HG03439 (cell line): ENCODE results near the gene SLC38A9.
"Not testable (repeated sequence)": the region's sequence is repeated elsewhere in the genome, so short reads cannot be mapped to it uniquely, and the experiment has no call there.

Experiments
- ATAC-seq: cut with Tn5 transposase; IDR thresholded peaks from one replicate; pipeline ENCODE4 v1.9.1; 2021; ENCODE audit warnings: mild to moderate bottlenecking, moderate library complexity; ENCODE audit not compliant: unreplicated experiment

The SLC38A9 gene, protein sequence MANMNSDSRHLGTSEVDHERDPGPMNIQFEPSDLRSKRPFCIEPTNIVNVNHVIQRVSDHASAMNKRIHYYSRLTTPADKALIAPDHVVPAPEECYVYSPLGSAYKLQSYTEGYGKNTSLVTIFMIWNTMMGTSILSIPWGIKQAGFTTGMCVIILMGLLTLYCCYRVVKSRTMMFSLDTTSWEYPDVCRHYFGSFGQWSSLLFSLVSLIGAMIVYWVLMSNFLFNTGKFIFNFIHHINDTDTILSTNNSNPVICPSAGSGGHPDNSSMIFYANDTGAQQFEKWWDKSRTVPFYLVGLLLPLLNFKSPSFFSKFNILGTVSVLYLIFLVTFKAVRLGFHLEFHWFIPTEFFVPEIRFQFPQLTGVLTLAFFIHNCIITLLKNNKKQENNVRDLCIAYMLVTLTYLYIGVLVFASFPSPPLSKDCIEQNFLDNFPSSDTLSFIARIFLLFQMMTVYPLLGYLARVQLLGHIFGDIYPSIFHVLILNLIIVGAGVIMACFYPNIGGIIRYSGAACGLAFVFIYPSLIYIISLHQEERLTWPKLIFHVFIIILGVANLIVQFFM

DNA sequence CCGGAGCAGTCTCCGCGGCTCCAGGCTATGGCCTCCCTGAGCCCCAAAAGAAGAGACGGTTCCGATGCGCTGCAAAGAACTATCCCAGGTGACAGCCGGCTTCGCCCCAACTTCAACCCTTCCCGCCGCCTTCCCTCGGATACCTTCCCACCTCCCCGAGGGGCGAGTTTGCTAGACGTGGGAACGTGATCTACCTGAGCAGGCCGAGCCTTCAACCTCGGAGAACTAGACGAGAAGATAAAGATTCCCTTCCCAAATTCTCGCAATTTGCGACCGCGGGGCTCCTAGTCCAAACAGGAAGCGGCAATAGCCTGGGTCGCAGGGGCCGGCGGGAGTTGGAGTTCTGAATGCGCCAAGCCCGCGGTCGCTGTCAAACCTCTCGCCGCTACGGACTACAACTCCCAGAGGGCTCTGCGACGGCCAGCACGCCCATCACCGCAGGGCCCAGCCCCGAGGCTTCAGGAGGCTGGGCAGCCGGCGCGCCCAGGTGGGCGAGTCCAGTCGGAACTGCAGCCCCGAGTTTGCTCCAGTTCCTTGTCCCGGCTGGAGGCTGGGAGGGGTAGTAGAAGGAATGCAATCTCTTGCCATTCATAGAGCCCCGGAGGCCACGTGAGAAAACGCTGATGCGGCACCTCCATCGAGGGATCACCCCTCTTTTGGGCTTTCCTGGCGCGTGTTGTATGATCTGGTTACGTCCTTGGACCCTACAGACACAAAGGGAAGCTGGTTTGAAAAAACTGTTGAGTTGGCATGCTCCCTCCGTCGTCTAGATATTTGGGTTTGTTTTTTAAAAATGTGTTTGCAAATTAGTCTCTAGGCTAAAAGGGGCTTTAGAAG is at the start of gene SLC38A9:
SLC38A9 (minus strand) TSS at position 302 of the 837 bp plus-strand sequence. CDS start 14,366 bp downstream, outside the sequence.
- ATAC-seq = peak; percentile 100

DNA sequence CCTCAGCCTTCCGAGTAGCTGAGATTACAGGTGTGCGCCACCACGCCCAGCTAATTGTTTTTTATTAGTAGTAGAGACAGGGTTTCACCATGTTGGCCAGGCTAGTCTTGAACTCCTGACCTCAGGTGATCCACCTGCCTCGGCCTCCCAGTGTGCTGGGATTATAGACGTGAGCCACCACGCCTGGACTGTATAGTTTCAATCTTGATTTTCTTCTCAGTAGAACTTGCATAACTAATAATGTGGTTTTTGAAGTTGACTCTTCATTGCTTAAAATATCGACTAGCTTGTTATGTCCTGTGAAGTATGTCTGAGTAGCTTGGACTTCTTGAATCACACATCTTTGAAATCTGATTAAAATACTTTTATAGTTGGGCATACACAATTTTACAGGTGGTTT is 49.6 kb upstream of the SLC38A9 start:
- ATAC-seq = not testable (repeated sequence)

DNA sequence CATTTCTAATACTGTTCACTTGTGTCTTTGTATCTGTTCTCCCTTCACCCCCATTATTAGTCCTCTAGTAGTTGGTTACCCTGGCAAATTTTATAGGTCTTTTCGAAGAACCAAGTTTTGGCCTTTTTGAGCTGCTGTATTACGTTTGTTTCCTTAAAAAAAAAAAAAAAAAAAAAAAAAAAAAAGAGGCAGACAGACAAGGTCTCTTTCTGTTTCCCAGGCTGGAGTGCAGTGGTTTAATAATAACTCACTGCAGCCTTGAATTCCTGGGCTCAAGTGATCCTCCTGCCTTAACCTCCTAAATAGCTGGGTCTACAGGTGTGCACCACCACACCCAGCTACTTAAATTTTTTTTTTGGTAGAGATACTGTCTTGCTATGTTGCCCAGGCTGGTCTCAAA is 46.6 kb upstream of the SLC38A9 start:
- no peak for ATAC-seq

DNA sequence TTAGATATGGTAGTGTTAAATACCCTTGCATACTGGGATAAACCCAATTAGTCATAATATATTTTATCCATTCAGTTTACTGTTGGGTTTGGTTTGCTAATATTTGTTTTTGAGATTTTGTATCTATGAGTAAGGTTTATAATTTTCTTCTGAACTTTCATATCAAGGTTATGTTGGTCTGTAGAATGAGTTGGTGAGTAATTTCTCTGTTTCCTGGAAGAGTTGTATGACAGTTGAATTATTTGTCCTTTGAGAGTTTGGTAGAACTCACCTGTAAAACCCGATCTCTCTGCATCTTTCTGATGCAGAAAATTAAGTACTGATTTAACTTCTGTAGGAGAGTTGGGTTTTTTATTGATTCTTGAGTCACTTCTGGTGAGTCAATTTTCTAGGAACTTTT is 46.1 kb upstream of the SLC38A9 start:
- ATAC-seq = no peak

DNA sequence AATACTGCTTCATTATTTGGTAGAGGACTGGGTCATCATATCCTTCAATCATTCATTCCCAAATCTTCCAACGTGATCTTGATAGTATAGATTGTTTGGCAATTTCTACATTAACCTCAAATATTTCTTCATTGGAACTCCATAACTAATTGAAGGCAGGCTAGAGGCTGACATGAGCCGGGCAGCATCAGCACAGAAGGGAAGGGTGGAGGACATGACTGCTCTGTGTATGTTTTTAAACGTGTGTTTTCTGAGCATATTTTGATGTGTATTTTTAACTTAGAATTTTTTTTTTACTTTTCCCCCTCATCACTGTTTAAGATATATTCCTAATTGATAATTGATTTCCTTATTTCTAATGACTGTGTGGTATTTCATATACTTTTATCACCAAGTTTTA is 38.4 kb upstream of the SLC38A9 start:
- ATAC-seq = no peak

DNA sequence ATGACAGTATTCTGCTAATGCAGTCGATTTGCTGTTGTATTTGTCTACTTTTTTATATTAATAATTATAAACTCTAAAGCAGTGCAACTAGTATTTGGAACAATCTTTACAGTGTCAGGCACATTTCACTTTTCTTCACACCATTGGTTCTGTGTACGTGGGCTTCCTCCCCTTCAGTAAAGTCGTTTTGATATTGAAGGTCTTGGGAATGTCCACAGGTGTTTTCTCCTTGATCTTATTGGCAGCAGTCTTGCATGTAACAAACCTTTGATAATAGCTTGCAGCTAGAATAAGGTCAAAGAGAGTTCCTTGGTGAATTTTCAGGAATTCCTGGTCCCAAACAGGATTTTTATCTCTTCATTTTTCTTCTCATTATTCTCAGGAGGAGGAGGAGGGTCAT is 37.9 kb upstream of the SLC38A9 start:
- no peak for ATAC-seq

DNA sequence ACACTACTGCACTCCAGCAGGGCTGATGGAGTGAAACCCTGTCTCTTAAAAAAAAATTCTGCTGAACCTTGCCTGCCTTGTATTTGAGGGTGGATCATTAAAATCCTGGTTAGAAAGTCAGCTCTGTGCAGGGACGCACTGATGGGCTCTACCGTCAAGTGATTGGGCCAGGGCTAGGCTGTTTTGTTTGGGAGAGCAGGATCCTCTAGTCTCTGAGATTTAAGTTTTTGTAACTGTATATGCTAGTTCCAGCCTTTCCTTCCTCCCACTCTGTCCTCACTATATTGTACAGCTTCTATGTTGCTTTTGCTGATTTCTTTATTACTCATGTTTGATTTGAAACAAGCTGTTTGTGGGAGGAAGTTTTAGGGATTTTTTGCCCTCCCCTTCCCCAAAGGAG is 37.3 kb upstream of the SLC38A9 start:
- ATAC-seq = no peak

DNA sequence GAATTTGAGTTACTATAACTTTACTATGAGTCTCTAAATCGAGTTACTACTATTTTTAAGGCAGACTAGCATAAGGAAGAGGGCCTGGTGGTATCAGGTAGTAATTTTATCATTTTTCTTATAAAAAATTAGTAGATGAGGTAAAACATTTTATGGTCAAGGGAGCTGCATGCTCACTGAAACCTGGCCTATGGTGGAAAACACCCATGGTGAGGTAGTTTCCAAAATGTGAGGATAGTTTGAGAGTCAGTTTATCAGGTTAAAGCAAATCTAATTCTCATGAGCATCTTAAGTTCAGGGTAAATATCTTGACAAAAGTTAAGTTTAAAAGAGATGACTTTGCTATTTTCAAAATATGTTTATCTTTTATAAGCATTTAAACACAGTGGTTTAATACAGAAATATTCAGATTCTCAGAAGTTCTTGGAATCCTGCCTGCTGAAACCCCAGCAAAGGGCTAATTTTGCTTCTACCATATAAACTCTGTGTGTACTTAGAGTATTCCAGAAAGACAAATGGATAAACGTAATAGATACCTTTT is 35.7 kb upstream of the SLC38A9 start:
- ATAC-seq = no peak

DNA sequence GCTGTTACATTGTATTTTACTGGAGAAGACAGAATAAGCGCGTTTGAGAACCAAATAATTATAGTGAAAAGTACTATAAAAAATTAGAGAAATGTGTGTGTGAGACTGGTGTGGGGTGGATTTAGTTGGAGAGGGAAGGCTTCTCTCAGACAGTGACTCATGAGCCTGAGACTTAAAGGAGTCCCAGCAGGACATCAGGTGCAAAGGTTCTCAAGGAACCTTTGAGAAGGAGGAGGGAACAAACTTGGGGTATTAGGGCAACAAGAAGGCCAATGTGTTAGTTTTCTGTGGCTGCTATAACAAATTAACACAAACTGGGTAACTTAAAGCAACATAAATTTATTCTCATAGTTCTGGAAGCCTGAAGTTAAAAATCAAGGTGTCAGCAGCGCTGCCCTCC is 30.7 kb upstream of the SLC38A9 start:
- no peak for ATAC-seq

DNA sequence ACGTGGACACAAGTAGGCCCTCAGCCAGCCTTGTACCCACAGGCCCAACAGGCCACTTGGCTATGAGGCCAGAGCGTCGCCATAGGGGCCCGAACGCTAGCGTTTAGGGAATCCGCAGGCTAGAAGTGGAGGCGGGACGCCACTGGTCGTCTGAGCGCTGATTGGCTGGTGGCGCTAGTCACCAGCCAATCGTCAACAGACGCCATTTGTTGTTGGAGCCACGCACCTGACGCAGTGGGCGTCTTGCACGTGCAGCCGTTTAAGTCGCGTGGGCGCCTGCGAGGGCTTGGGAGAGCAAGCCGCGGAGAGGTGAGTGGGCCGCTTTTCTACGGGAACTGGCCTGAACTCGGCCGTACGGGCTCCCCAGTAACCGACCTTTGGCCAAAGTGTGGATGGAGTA is 25.7 kb upstream of the SLC38A9 start, which contains the start of gene DDX4:
DDX4 (plus strand) TSS at position 269 of the 400 bp plus-strand sequence. CDS start 903 bp downstream, outside the sequence.
- ATAC-seq = no peak

DNA sequence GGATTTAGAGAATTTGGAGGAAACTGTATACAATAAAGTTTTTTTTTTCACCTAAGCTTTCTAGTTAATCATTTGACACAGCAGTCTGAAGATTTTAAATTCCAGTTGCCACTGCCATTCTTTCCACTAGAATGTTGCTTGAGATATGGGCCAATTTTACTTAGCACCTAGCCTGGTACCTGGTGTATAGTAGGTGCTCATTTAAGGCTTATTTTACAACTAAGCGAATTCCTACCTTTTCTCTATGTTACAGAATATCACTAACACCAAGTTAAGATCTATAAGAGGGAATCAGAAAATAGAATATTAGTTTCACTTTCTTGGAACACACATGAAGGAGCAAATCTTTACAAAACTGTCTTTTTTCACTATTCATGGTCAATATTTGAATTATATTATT is 22.5 kb upstream of the SLC38A9 start:
- no peak for ATAC-seq

DNA sequence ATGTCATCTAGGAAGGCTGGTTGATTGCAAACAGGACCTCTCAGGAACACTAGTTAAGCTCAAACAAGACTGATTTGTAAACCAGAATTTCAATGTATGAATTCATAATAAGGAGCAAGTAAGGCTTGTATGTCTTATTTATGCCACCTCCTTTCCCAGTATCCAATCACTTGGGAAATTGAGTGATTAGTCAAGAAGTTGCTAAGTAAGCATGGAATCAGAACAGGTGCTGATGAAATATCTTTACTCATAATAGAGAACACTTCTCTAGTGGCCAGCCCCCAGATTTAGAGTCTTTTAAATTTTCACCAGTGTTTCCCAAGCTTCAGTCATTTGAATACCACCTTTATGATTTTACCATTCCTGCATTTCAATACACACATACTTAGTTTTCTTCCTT is 20.5 kb upstream of the SLC38A9 start:
- no peak for ATAC-seq

DNA sequence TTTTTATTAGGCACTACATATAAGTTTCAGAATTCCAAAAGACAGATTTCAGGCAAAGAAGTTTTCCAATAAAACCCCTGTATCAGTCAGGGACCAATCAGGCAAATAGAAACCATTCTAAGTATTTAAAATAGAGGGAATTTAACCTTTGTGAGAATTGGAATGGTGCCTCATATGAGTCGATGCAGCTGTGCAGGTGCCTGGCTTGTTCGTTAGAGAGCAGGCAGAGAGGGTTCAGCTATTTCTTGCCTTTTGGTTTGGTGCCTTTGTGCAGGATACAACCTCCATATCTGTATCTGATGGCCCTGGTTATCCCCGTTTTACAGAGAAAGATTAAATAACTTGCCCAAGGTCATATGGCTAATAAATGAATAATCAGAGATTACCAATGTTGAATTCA is 19.7 kb upstream of the SLC38A9 start:
- no peak for ATAC-seq

DNA sequence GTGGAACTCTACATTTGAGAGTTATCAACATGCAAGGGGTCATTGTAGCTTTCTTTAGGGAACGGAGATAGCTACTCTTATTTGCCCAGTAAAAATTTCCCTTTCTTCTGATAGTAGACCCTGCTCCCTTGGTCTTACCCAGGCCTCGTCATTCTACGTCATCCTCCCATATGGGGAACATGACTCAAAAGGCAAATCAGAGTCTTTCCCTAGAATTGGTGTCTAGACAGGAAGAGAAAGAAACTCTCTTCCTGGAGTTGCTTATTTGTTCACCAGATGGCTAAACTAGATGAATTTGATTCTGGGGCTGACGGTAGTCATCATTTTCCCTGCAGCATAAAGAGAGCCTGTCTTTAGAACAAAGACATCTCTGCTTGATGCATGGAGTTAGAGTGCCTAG is 12.2 kb upstream of the SLC38A9 start:
- no peak for ATAC-seq

DNA sequence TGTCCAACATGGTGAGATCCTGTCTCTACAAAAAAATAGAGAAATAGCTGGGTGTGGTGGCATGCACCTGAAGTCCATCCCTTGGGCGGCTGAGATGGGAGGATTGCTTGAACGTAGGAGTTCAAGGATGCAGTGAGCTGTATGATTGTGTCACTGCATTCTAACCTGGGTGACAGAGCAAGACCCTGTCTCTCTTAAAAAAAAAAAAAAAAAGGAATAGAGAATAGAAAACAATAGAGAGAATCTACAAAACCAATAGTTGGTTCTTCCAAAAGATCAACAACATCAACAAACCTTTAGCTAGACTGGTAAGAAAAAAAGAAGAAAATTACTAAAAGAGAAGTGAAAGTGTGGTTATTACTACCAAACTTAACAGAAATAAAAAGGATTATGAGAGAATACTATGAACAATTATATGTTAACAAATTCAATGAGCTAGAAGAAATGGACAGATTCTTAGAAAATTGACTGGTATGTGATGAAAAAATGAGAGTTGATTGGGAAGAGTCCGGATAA is 8.1 kb upstream of the SLC38A9 start:
- no peak for ATAC-seq

DNA sequence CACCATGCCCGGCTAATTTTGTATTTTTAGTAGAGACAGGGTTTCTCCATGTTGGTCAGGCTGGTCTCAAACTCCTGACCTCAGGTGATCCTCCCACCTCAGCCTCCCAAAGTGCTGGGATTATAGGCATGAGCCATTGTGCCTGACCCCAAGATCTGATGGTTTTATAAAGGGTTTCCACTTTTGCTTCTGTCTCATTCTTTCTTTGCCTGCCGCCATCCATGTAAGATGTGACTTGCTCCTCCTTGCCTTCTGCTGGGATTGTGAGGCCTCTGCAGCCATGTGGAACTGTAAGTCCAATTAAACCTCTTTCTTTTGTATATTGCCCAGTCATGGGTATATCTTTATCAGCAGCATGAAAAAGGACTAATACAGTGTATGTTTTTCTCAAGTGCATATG is 6.9 kb upstream of the SLC38A9 start:
- not testable (repeated sequence) for ATAC-seq

DNA sequence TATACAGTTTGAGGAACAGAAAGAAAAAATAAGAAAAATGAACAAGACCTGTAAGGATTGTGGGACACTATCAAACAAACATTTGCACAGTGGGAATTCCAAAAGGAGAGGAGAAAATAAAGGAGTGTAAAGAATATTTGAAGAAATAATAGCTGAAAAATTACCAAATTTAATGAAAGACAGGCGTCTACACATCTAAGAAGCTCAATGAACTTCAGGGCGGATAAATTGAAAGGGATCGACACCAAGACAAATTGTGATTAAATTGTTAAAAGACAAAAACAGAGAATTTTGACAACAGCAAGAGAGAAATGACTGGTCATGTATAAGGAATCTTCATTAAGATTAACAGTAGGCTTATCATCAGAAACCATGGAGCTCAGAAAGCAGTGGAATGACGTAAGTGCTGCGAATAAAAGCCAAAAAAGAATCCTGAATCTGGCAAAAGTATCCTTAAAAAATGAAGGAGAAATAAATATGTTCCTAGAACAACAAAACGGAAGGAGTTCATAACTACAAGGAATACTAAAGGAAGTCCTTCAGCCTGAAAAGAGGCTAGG is 3.5 kb upstream of the SLC38A9 start:
- ATAC-seq = no peak

DNA sequence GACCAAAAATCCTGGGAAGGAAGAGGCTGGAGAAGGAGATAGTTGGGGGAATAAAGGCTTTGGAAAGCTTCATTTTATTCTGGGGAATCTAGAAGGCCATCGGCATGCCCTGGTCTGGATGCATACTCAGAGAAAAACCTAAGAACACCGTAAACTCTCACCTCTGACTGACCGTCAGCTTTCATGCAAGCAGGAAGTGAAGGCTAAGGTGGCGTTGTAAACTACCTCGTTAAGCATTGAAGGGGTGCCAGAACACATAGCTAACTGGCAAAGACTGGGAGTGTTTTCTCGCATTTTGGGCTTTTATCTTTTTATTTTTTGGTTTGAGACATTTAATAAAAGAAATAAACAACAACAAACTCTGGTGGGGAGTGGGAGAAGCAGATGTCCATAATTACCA is 2.6 kb upstream of the SLC38A9 start:
- no peak for ATAC-seq

DNA sequence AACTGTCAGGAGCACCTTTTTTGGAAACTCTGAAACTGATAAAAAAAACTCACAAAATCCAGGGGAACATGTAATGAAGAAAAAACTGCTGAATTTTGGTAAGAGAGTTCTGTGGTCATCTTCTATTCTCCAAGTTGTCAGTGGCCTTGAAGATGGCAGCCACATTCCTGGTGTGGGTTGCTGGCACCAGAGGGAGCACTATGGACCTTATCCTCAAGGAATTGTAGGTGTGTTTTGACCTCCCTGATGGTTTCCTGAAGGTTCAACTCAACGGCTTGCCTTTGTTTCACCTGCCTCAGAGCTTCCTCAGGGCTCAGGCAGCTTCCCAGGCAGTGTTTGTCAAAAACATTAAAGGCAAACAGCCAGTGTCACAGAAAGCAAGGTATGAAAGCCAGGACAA is 2.2 kb upstream of the SLC38A9 start:
- no peak for ATAC-seq

DNA sequence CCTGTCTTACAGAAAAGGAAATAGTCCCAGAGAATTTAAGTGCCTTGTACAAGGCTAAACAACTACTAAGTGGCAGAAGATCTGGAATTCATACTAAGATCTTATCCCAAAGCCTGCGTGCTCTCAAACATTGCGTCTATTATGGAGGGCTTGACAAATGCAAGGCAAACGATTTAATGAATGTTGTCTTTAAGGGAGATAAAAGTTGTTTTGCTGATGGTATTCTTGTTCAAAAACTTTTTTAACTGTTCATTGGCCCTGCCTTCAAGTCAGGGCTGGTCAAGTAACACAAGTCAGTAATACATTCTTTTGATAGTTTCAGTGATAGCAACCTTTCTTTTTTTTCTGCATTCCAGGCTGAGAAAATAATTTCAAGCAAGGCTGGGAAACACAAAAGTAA is 1.7 kb upstream of the SLC38A9 start:
- no peak for ATAC-seq

DNA sequence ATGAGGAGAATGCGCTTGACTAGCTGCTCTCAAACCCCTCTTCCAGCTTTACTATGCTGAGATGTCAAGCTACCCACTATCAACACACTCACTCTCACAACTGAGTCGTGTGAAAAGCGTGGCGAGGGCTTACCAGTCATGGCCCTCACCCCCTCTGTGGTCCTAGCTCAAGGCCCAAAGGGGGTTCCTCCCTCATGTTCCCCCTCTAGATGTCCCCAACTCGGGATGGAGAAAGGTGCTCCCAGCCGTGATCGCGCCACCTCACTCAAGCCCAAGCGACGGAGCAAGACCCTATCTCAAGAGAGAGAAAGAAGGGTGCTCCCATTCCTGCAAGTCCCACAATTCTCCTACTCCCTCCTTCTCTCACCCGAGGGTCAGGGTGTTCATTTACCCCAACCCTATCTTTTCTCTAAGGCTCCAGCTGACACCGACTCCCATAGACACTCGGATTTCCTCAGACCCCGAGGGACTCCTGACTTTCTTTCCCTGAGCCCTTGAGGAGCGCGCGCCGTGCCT is 559 bp downstream of the SLC38A9 start:
- ATAC-seq = no peak
